ENCODE data around the gene PPP2R2B. TPM values are rescaled to one million over a fixed set of nuclear protein-coding genes. Genes with fewer than 3 reads are reported as not detected.

PPP2R2B gene
- total and polyA plus RNA-seq, 2 donors (not counting 3 experiments of a cell fraction or from before 2014, with no cell fraction given): not detected

DNA sequence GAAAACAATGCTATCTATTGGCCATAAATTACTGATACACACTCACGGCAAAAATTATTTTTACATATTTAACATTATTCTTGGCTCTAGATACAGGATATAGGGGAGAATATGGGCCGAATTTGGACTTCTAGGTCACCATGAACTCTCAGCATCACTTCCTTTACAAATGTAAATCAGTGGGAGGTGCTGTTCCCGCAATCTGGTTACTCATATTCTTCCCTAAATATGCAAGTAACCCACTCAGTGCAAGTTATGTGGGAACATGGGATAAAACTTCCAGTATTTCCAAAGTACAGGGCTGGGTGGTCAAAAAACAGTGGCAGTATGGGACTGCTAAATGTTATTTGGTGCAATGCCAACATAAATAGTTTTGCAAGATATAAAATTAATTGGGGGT lies 145.6 kb downstream of the PPP2R2B start:
- CTCF ChIA-PET: interaction anchor here (1.0 kb wide), 1 partner anchor 233 kb away, joined by 3 read pairs; no protein-coding TSS in a partner anchor
- no peak overlapping the region for H3K9ac ChIP-seq (replicated peaks; ENCODE audit: extremely low read depth, insufficient read depth, low read length)
- H3K27me3 ChIP-seq (ENCODE audit: control insufficient read depth in 2 of 2, insufficient read depth in 2 of 2, low read length in 2 of 2): no peaks in the 10 kb centered on the region
- dilution Hi-C loops (cut with MboI; ENCODE audit: extremely low pct_ligation_motif_present, low sequenced_read_pairs) (no loop called here), intact Hi-C loops (cut with micrococcal nuclease) (loop anchor here (5.0 kb wide), 1 partner anchor 579 kb away; no protein-coding TSS in a partner anchor)
- peaks cover 34% of the 10 kb centered on the region for H3K4me1 ChIP-seq (ENCODE audit: control insufficient read depth, extremely low read depth, insufficient read depth, low read length)
- H3K9me1 ChIP-seq (replicated peaks; ENCODE audit: control insufficient read depth, extremely low read depth, insufficient read depth, low read length): no peaks in the 10 kb centered on the region
- BruUV-seq (replicated peaks): no TSS peak
- FAIRE-seq (no peak), DNase-seq (ENCODE audit: low read depth, low spot score) (peak; percentile 39)
- peak overlapping the region; percentile 42 for H2AFZ ChIP-seq (ENCODE audit: low read depth, low read length)
- no peaks in the 10 kb centered on the region for H3K79me2 ChIP-seq (ENCODE audit: control insufficient read depth, insufficient read depth, low read length)
- POLR2A ChIA-PET: no interaction called here
- H4K20me1 ChIP-seq (replicated peaks; ENCODE audit: control insufficient read depth, extremely low read depth, insufficient read depth, low read length): no peaks in the 10 kb centered on the region
- H3K4me2 ChIP-seq (ENCODE audit: insufficient read depth, low read length): peak overlapping the region; percentile 72
- H3K27ac ChIP-seq (ENCODE audit: insufficient read depth, low read depth, low read length): peak overlapping the region; percentile 75
- H3K36me3 ChIP-seq (ENCODE audit: control insufficient read depth in 2 of 2, extremely low read depth in 1 of 2, insufficient read depth in 2 of 2, low read length in 2 of 2): no peaks in the 10 kb centered on the region
- H3K4me3 ChIP-seq (replicated peaks in 1 of 3; ENCODE audit: insufficient read depth in 1 of 3, low read depth in 1 of 3, low read length in 3 of 3): peak overlapping the region in 1 of 3 experiments; percentile 23
- no peaks in the 10 kb centered on the region for H3K9me3 ChIP-seq (replicated peaks; ENCODE audit: control insufficient read depth, insufficient read depth, low read length)
- TF ChIP-seq EZH2 (IDR thresholded peaks at IDR 0.05; ENCODE audit: borderline replicate concordance, low read depth, low read length, severe bottlenecking) (no peak), MYC (IDR thresholded peaks at IDR 0.05; ENCODE audit: low read depth, low read length) (no peak), CTCF (IDR thresholded peaks at IDR 0.05; ENCODE audit: extremely low read depth in 1 of 2, insufficient read depth in 1 of 2, low read depth in 1 of 2, low read length in 2 of 2) (no peak), POLR2A (IDR thresholded peaks at IDR 0.05; ENCODE audit: low read depth, low read length) (no peak), FOS (IDR thresholded peaks at IDR 0.05; ENCODE audit: borderline replicate concordance, insufficient read depth, low read length) (no peak), GATA2 (IDR thresholded peaks at IDR 0.05; ENCODE audit: insufficient read depth, insufficient read length, low read depth, low read length) (no peak), JUN (IDR thresholded peaks at IDR 0.05; ENCODE audit: borderline replicate concordance, insufficient read depth, insufficient read length, low read depth) (no peak), POLR2AphosphoS5 (IDR thresholded peaks at IDR 0.05; ENCODE audit: insufficient read depth, low read depth, low read length) (no peak), MAX (IDR thresholded peaks at IDR 0.05; ENCODE audit: insufficient read depth, insufficient read length) (no peak)
